Mesodermal cell (in vitro differentiated cells): ENCODE results near the gene CACFD1.

Source experiments
- H3K27ac ChIP-seq: 2 replicates; pipeline ENCODE4 v1.7.0; 2013; ENCODE audit warnings: mild to moderate bottlenecking, low read depth, low read length, moderate library complexity; ENCODE audit not compliant: severe bottlenecking
- H3K36me3 ChIP-seq: 2 replicates; pipeline ENCODE4 v1.7.1; 2013; ENCODE audit warnings: mild to moderate bottlenecking, low read length, moderate library complexity; ENCODE audit not compliant: control insufficient read depth, insufficient read depth
- H3K4me1 ChIP-seq: one replicate; pipeline ENCODE4 v1.7.1; 2013; ENCODE audit warnings: mild to moderate bottlenecking, low read length; ENCODE audit not compliant: insufficient read depth, control insufficient read depth, poor library complexity, severe bottlenecking
- H3K4me3 ChIP-seq: 2 replicates; pipeline ENCODE4 v1.7.0; 2013; ENCODE audit warnings: low read length, control low read depth, mild to moderate bottlenecking; ENCODE audit not compliant: insufficient read depth, poor library complexity, severe bottlenecking; ENCODE audit errors: extremely low read depth
- H3K9me3 ChIP-seq: 2 replicates; pipeline ENCODE4 v1.7.1; 2013; ENCODE audit warnings: mild to moderate bottlenecking, low read length, moderate library complexity; ENCODE audit not compliant: control insufficient read depth
- WGBS, 2 experiments: methylation state at CpG; one replicate each; pipeline ENCODE4 v1.1.5; 2013; ENCODE audit warnings: missing lambda C conversion rate in 2 of 2; ENCODE audit not compliant: insufficient coverage in 2 of 2; 5-methylcytosine and 5-hydroxymethylcytosine counted together

Gene CACFD1

GRCh38 chr9:133483611-133484010 is 23.8 kb downstream of the CACFD1 start:
- Histone ChIP-seq H3K4me3 (no peak overlapping the region), H3K4me1 (peaks cover 4% of the 10 kb centered on the region), H3K36me3 (no peaks in the 10 kb centered on the region), H3K27ac (no peak overlapping the region), H3K9me3 (no peaks in the 10 kb centered on the region)
- WGBS, 2 experiments = 89 to 90% methylated on average over 9 of the region's 9 CpGs

- WGBS, 2 experiments = 84 to 86% methylated on average over 14 to 18 of the region's 22 CpGs
- Histone ChIP-seq H3K4me3 (no peak overlapping the region), H3K36me3 (no peaks in the 10 kb centered on the region), H3K27ac (no peak overlapping the region), H3K9me3 (no peaks in the 10 kb centered on the region), H3K4me1 (peaks cover 9% of the 10 kb centered on the region)
These were observed 25.1 kb downstream of the CACFD1 start for GRCh38 chr9:133484671-133485437.

- H3K27ac ChIP-seq = no peak overlapping the region
- 86 to 94% methylated on average over 15 to 25 of the region's 25 CpGs for WGBS, 2 experiments
- no peaks in the 10 kb centered on the region for H3K9me3 ChIP-seq
- H3K4me3 ChIP-seq = no peak overlapping the region
- peaks cover 9% of the 10 kb centered on the region for H3K4me1 ChIP-seq
- no peaks in the 10 kb centered on the region for H3K36me3 ChIP-seq
These were observed 25.9 kb downstream of the CACFD1 start for GRCh38 chr9:133485531-133486260.

- H3K9me3 ChIP-seq = no peaks in the 10 kb centered on the region
- peaks cover 14% of the 10 kb centered on the region for H3K4me1 ChIP-seq
- no peaks in the 10 kb centered on the region for H3K36me3 ChIP-seq
- WGBS, 2 experiments = 93 to 98% methylated on average over 8 of the region's 8 CpGs
- H3K4me3 ChIP-seq = no peak overlapping the region
- no peak overlapping the region for H3K27ac ChIP-seq
These were observed 27.6 kb downstream of the CACFD1 start for GRCh38 chr9:133487331-133487725.

- 97% methylated on average over 16 to 17 of the region's 18 CpGs for WGBS, 2 experiments
- H3K27ac ChIP-seq = no peak overlapping the region
These were observed 29.0 kb downstream of the CACFD1 start for GRCh38 chr9:133488686-133489252.

GRCh38 chr9:133489253-133490190 is 29.7 kb downstream of the CACFD1 start:
- no peaks in the 10 kb centered on the region for H3K9me3 ChIP-seq
- peaks cover 21% of the 10 kb centered on the region for H3K4me1 ChIP-seq
- no peak overlapping the region for H3K4me3 ChIP-seq
- H3K27ac ChIP-seq = no peak overlapping the region
- no peaks in the 10 kb centered on the region for H3K36me3 ChIP-seq
- WGBS, 2 experiments = 92 to 94% methylated on average over 11 to 16 of the region's 19 CpGs

More at GRCh38 chr9:133488686-133489252, 29.0 kb downstream of the CACFD1 start:
- no peaks in the 10 kb centered on the region for H3K36me3 ChIP-seq
- H3K4me1 ChIP-seq = peaks cover 21% of the 10 kb centered on the region
- H3K9me3 ChIP-seq = no peaks in the 10 kb centered on the region
- H3K4me3 ChIP-seq = no peak overlapping the region

- Histone ChIP-seq H3K36me3 (no peaks in the 10 kb centered on the region), H3K9me3 (no peaks in the 10 kb centered on the region), H3K27ac (no peak overlapping the region), H3K4me3 (no peak overlapping the region), H3K4me1 (peaks cover 21% of the 10 kb centered on the region)
- WGBS, 2 experiments = 71 to 73% methylated on average over 7 to 13 of the region's 13 CpGs
These were observed 30.5 kb downstream of the CACFD1 start for GRCh38 chr9:133490201-133490681.

GRCh38 chr9:133490865-133491655 is 31.3 kb downstream of the CACFD1 start:
- Histone ChIP-seq H3K27ac (no peak overlapping the region), H3K4me1 (peaks cover 21% of the 10 kb centered on the region), H3K36me3 (no peaks in the 10 kb centered on the region), H3K9me3 (no peaks in the 10 kb centered on the region), H3K4me3 (no peak overlapping the region)
- WGBS, 2 experiments = 93 to 94% methylated on average over 11 of the region's 12 CpGs

- H3K4me1 ChIP-seq = peaks cover 21% of the 10 kb centered on the region
- WGBS, 2 experiments = 99 to 100% methylated on average over 3 to 7 of the region's 8 CpGs
- no peak overlapping the region for H3K27ac ChIP-seq
- H3K4me3 ChIP-seq = no peak overlapping the region
- no peaks in the 10 kb centered on the region for H3K36me3 ChIP-seq
- no peaks in the 10 kb centered on the region for H3K9me3 ChIP-seq
These were observed 31.8 kb downstream of the CACFD1 start for GRCh38 chr9:133491656-133491925.
